T-helper 9 cell (primary cell): ENCODE measurements around the gene GRIP2.
A peak's percentile ranks its signal among the peaks of the same experiment; 100 is the strongest.

Source experiments
- DNase-seq: peaks from one replicate; pipeline ENCODE4 v3.0.0-alpha.2; 2020

Gene GRIP2

GRCh38 chr3:14481646-14482036, 58.5 kb downstream of the GRIP2 start:
- DNase-seq: no peak

GRCh38 chr3:14481018-14481645, 59.0 kb downstream of the GRIP2 start:
- no peak for DNase-seq

DNA sequence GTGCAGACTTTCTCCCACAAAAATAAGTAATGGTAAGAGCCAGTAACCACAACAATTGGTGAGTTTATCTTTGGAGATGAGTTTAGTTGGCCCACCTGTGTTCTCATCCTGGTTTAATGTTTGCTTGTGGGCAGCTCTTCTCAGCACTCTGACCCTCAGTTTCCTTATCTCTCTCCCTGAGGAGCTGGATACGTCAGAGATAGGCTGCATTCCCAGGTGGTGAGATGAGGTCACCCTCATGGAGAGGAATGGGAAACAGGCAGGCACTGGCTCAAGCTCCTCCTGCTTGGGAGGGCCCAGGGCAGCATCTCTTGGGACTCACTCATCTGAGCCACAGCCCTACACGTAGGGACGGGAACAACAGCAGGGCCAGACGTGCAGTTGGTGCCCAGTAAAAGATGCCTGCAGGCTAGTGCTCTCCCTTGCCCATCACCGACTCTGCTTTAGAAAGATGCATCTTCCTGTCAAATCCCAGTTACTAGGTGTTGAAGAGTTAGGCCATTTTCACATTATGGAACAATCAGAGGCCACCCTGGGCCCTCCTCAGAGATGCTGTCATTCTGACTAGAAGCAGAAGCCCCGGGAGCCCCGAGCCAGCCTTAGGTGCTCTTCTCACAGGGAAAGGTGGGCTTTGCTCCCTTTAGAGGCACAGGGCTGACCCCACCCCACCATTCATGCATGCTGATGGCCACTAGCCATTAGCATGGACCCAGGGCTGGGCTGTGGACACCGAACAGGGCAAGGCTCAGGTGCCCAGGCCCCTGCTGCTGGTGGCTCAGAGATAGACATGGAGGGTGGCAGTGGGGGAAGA, 59.7 kb downstream of the GRIP2 start:
- no peak for DNase-seq

DNA sequence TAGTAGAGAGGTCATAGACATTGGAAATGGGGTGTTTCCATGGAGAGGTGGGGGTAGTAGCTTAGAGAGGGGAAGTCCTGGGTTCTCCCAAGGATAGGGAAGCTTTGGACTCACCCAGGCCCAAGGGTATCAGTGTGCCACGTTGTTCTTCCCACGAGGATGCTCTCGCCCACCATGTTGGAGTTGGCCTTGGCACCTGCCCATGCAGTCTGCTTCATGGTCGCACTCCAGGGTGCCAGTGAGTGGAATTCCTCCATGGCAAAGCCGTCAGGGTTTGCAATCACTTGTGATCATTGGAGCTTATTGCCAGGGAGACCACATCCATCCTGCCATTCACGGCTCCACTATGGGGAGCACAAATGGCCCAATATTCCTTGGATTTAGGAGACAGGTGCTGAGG, 60.6 kb downstream of the GRIP2 start:
- DNase-seq: no peak

GRCh38 chr3:14478956-14479550, 61.1 kb downstream of the GRIP2 start:
- no peak for DNase-seq

- DNase-seq: no peak
Observed at GRCh38 chr3:14477311-14477935, 62.7 kb downstream of the GRIP2 start.

DNA sequence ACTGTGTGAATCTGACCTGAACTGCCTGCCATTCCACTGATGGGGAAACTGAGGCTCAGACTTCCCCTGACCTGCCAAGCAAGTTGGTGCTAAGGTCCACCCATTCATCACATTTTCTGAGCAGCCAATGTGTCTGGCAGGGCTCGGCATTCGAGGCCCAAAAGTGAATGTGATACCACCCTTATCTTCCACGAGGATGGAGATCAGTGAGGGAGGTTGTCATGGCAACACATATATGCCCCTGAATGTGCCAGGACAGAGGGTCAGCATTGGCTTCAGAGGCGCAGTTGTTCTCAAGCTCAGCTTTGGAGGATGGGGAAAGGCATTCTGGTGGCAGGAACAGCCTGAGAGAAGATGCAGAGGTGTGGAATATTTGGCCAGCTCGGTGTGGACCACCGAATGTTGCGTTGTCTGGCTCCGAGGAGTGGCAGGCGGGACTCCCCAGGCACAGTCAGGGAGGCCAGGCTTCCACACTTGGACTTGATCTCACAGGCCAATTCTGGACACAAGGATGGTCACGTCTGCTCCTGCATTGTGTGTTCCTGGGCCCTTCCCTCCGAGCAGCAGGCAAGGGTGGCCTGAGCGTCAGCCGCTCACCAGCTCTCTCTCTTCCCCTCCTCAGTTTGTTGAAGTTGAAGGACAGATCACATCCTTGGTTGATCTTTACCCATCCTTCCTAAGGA, 63.4 kb downstream of the GRIP2 start:
- no peak for DNase-seq

DNA sequence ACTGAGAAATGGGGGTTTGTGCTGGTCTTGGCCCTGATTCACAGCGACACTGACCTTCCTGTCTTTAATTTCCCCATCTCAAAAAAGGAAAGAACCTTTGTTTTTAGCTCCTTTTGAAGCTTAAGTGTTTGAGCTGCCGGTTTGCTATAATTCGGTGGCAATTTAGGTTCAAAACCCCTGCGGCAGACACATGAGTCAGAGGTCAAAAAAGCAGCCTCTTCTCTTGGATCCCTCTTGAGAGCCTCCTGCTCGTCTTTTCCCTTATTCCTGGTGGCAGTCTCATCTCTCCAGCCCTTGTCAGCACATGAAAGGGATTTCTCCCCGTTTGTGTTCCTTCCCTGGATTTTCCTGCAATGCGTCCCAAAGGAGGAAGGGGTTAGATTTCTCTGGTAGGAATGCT, 64.5 kb downstream of the GRIP2 start:
- no peak for DNase-seq

DNA sequence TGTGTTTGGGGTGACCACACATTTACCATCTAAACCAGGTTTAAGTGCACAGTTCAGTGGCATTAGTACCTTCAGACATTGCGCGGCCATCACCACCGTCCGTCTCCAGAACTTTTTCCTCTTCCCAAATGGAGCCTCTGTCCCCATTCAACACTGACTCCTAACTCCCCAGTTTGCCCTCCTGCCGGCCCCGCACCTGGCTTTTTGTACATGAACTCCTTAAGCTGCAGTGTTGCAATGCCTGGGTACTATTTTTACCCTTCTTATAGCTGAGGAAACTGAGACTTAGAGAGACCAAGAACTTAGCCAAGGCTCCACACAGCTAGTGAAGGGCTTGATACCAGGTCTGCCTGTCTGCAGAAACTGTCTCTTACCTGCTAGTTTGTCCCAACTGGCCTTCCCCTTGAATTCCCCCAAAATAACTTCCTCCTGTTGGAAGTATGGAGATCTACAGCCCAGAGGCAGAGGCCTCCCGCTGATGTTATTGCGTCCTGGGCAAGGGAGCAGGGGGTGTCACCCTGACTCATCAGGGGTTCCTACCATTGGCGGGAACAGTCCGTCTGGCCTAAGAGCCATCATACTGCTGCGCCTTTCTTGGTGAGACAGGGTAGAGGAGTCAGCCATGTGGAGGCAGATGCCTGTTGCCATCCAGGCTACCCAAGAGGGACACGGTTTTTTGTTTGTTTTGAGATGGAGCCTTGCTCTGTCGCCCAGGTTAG, 65.6 kb downstream of the GRIP2 start:
- no peak for DNase-seq

DNA sequence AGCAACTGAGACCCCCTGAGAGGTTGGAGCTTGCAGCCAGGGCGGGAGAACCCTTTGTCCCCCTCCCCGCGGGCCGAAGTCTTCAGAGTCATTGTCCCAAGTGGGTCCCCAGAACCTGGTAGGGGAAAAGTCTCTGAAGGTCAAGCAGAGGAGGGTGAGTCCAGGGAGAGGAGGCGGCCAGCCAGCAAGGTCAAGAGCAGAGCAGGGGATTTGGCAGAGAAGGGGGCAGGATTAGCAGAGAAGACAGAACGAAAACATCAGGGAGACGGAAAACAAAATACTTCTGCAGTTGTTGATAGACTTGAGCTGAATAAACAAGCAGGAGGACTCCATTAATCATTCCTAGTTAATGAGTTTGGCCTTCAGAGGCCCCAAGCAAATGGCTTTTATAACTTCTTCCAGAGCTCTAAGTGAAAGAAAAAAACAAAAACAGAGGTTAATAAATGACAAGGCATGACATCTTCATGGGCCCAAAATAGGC, 66.7 kb downstream of the GRIP2 start:
- DNase-seq: no peak

- no peak for DNase-seq
Observed at GRCh38 chr3:14472471-14473351, 67.4 kb downstream of the GRIP2 start.

DNA sequence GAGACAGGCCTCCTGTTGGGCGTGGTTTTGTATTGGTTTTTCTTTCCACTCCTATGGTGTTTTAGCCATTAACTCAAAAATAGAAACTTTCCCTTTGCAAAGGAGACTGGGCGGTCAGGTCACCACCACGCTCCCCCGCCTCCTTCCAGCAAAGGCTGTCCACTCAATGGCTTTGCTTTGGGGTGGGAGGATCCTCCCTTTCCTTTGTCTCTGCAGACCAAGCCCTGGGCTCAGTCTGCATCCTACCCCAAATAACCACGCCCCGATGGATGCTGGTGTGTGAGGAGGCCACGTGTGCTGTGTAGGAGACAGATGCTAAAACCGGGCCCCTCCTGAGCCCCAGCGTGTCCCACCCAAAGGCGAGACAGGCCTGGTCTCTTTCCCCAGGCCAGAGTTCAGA, 68.5 kb downstream of the GRIP2 start:
- no peak for DNase-seq

DNA sequence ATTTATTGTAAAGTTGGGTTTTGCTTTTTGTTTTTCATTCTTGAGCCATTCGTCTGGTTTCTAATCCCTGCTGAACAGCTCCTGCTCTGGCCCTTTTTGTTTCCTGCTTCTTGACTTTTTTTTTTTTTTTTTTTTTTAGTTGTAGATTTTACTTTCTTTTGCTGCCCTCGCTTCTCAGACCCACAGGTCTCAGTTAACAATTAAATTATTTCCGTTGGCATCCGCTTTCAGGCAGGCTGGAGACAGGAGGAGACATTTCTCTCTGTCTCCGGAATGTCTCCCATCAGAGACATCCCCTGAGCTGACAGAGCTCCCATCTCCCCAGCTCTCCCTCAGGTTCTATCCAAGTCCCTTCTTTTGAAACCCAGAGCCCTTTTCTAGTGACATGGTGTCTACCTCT, 69.1 kb downstream of the GRIP2 start:
- DNase-seq: no peak

GRCh38 chr3:14470461-14470860, 69.7 kb downstream of the GRIP2 start:
- no peak for DNase-seq

DNA sequence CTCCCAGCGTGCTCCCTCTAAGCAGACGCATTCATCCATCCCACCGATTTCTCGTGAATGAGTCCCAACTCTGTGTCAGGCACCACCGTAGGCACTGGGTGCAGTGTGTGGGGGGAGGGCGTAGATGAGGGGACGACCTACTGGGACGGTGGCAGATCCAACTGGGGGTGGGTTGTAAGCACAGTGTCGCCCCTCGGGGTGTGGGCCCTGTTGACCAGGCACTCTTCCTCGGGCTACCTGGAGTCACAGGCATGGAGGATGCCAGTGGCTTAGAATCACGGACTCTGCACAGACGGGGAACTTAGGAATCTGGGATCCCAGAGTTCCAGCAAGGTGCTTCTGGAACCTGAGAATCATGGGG, 71.5 kb downstream of the GRIP2 start:
- DNase-seq: no peak

- DNase-seq: peak; percentile 46
Observed at GRCh38 chr3:14467814-14468620, 72.1 kb downstream of the GRIP2 start.

DNA sequence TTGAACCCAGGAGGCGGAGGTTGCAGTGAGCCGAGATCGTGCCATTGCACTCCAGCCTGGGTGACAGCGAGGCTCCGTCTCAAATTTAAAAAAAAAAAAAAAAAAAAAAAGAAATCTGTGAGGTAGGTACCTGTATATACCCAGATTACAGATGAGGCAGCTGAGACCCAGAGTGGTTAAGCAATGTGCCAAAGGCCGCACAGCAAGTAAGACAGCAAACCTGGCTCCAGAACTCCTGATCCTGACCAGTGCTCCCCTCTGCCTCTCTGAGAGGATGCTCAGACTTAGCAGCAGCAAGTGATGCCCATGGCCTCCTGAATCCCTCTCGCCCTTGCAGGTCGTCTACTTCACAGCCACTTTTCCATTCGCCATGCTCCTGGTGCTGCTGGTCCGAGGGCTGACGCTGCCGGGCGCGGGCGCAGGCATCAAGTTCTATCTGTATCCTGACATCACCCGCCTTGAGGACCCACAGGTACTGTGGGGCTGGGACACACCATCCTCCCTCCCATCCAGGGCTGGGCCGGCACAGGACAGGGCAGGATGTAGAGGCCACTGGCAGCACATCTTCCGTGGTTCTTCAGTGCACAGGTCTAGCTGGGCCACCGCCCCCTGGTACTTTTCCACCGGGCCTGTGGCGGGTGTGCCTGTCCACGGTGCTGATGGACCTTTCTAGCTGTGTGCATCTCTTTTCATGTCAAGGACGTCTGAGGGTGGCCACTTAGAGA, 73.8 kb downstream of the GRIP2 start:
- DNase-seq: no peak

DNA sequence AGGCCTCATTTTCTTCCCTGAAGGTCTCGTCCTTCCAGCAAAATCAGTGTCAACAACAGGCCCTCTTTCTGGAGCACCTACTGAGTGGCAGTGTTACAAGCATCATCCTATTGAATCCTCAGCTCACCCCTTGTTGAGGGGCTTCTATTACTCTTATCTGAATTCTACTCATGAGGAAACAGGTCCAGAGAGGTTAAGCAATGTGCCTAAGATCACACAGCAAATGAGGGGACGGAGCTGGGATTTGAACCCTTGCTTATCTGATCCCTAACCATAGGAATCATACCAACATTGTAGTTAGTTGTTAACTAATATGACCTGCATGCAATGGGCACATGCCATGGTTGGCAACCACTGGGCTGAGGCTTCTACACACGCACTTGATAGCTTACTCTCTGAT, 74.7 kb downstream of the GRIP2 start:
- no peak for DNase-seq

DNA sequence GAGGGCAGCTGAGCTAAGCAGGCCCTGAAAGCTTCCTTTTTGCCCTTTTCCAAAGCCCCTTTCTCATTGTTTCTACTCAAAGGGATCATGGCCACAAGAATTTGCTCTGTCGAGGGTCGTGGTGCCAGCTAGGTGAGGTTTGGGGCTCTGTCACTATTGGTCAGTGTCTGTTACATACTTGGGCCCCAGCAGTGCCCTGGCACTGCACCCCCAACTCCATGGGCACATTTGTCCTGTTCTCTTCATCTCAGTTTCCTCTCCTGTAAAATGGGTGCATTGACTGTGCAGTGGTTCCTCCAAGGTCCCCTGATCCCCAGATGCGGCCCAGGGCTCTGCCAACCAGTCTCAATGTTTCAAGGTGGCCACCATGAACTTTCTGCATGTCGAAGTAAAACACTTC, 75.6 kb downstream of the GRIP2 start:
- no peak for DNase-seq

DNA sequence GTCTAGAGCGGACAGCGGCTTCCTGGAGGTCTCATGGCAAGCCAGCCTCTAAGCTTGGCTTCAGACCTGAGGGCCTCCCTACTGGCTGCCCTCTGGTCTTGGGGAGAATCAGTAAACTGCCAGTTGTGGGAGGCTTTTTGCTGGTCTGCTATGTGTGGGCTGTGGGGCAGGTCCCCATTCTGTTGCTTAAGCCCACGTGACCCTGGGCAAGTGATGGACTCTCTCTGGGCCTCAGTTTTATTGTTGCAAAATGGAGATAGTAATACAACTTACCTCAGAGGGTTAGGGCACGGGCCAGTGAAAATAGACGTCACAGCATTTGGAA, 76.0 kb downstream of the GRIP2 start:
- DNase-seq: no peak
